Stomach (tissue), 4 donors: ENCODE data around the gene SLC25A42.

Experiments used
- CTCF ChIP-seq, 7 experiments: fragments of 450-650 bp in 4 of 7; fragments of 200-600 bp in 3 of 7; sonication (generic) in 3 of 7; IDR thresholded peaks; one replicate each; pipeline ENCODE4 v1.5.1; 2016 to 2019; ENCODE audit warnings: antibody characterized with exemption in 7 of 7, control low read depth in 2 of 7, mild to moderate bottlenecking in 1 of 7
- EP300 ChIP-seq: sonication (generic); formaldehyde crosslinking; IDR thresholded peaks from one replicate; pipeline ENCODE4 v1.6.1; 2017; ENCODE audit warnings: antibody characterized with exemption
- POLR2A ChIP-seq, 4 donors: fragments of 450-650 bp; IDR thresholded peaks; one replicate each; pipeline ENCODE4 v1.6.1; 2016; ENCODE audit warnings: antibody characterized with exemption in 4 of 4, control low read depth in 2 of 4, mild to moderate bottlenecking in 1 of 4, moderate library complexity in 1 of 4
- POLR2AphosphoS5 ChIP-seq, 3 donors: sonication (generic); formaldehyde crosslinking; IDR thresholded peaks; one replicate each; pipeline ENCODE4 v1.6.1; 2016; ENCODE audit warnings: antibody characterized with exemption in 3 of 3

- TF ChIP-seq CTCF (IDR thresholded peaks at IDR 0.05) (no peak), POLR2AphosphoS5 (IDR thresholded peaks at IDR 0.05) (no peak), EP300 (no peak), POLR2A (IDR thresholded peaks at IDR 0.05) (no peak)
Measured at GRCh38 chr19:19032420-19033175, 31.2 kb upstream of the SLC25A42 start.
